ENCODE measurements around the gene APMAP. TPM values are rescaled to one million over a fixed set of nuclear protein-coding genes. Genes with fewer than 3 reads are reported as not detected.
A peak's percentile ranks its signal among the peaks of the same experiment; 100 is the strongest.

APMAP gene
- polyA plus RNA-seq, 1 of the 3 experiments (the other 2 are of a cell fraction), result 107 TPM

GRCh38 chr20:24917797-24918578 is 74.6 kb downstream of the APMAP start:
- Histone ChIP-seq H3K27ac (ENCODE audit: low read depth in 2 of 2, low read length in 1 of 2) (no peak overlapping the region), H3K4me1 (ENCODE audit: control insufficient read depth in 1 of 2, insufficient read depth in 2 of 2, low read depth in 1 of 2, low read length in 1 of 2) (no peaks in the 10 kb centered on the region), H3K27me3 (ENCODE audit: insufficient read depth) (no peaks in the 10 kb centered on the region), H3K79me2 (ENCODE audit: insufficient read depth) (no peaks in the 10 kb centered on the region), H3K36me3 (replicated peaks in 1 of 2; ENCODE audit: control insufficient read depth in 1 of 2, insufficient read depth in 2 of 2, low read length in 1 of 2) (no peaks in the 10 kb centered on the region), H3F3A (replicated peaks; ENCODE audit: insufficient read depth) (no peaks in the 10 kb centered on the region), H3K9me2 (no peaks in the 10 kb centered on the region), H2AFZ (ENCODE audit: low read depth) (peak overlapping the region; percentile 53), H3K9ac (no peak overlapping the region), H3K4me3 (ENCODE audit: low read depth in 2 of 2, low read length in 1 of 2) (no peak overlapping the region; a peak in 1 of 4 replicates), H4K20me1 (ENCODE audit: insufficient read depth) (no peaks in the 10 kb centered on the region), H3K9me3 (no peaks in the 10 kb centered on the region), H3K4me2 (no peak overlapping the region)
- WGBS (ENCODE audit: low lambda C conversion rate), result 36% methylated on average over 22 of the region's 34 CpGs
- TF ChIP-seq RAD21 (IDR thresholded peaks at IDR 0.05; ENCODE audit: low read length) (peak; percentile 92), GABPA (IDR thresholded peaks at IDR 0.05; ENCODE audit: low read depth) (no peak), REST (IDR thresholded peaks at IDR 0.05; ENCODE audit: low read depth, low read length) (no peak), SIN3A (IDR thresholded peaks at IDR 0.05; ENCODE audit: borderline replicate concordance, low read depth, low read length) (no peak), SMC3 (IDR thresholded peaks at IDR 0.05; ENCODE audit: low read depth, low read length) (peak; percentile 79), GATA2 (CRISPR knock-in tag; IDR thresholded peaks at IDR 0.05) (no peak)
- TF ChIP-seq, protein P1, sequence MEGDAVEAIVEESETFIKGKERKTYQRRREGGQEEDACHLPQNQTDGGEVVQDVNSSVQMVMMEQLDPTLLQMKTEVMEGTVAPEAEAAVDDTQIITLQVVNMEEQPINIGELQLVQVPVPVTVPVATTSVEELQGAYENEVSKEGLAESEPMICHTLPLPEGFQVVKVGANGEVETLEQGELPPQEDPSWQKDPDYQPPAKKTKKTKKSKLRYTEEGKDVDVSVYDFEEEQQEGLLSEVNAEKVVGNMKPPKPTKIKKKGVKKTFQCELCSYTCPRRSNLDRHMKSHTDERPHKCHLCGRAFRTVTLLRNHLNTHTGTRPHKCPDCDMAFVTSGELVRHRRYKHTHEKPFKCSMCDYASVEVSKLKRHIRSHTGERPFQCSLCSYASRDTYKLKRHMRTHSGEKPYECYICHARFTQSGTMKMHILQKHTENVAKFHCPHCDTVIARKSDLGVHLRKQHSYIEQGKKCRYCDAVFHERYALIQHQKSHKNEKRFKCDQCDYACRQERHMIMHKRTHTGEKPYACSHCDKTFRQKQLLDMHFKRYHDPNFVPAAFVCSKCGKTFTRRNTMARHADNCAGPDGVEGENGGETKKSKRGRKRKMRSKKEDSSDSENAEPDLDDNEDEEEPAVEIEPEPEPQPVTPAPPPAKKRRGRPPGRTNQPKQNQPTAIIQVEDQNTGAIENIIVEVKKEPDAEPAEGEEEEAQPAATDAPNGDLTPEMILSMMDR (IDR thresholded peaks at IDR 0.05), result peak; percentile 87
- ChIA-PET POLR2A (no interaction called here), CTCF (interaction anchor here (0.6 to 3.5 kb wide), 38 partner anchors 9 to 980 kb away, joined by 3 to 43 read pairs (median 3); no protein-coding TSS in a partner anchor)
- peak; percentile 85 for DNase-seq

GRCh38 chr20:24917056-24917455 is 75.5 kb downstream of the APMAP start:
- Histone ChIP-seq H4K20me1 (ENCODE audit: insufficient read depth) (no peaks in the 10 kb centered on the region), H3K9ac (no peak overlapping the region), H3K4me2 (no peak overlapping the region), H3F3A (replicated peaks; ENCODE audit: insufficient read depth) (no peaks in the 10 kb centered on the region), H3K4me1 (ENCODE audit: control insufficient read depth in 1 of 2, insufficient read depth in 2 of 2, low read depth in 1 of 2, low read length in 1 of 2) (no peaks in the 10 kb centered on the region), H3K4me3 (ENCODE audit: low read depth in 2 of 2, low read length in 1 of 2) (no peak overlapping the region), H3K27ac (ENCODE audit: low read depth in 2 of 2, low read length in 1 of 2) (no peak overlapping the region), H3K9me3 (no peaks in the 10 kb centered on the region), H3K27me3 (ENCODE audit: insufficient read depth) (no peaks in the 10 kb centered on the region), H3K36me3 (replicated peaks in 1 of 2; ENCODE audit: control insufficient read depth in 1 of 2, insufficient read depth in 2 of 2, low read length in 1 of 2) (no peaks in the 10 kb centered on the region), H3K9me2 (no peaks in the 10 kb centered on the region), H2AFZ (ENCODE audit: low read depth) (no peak overlapping the region), H3K79me2 (ENCODE audit: insufficient read depth) (no peaks in the 10 kb centered on the region)
- POLR2A ChIA-PET, result no interaction called here
- TF ChIP-seq RFX5 (IDR thresholded peaks at IDR 0.05; ENCODE audit: low read length) (no peak), EP300 (IDR thresholded peaks at IDR 0.05; ENCODE audit: borderline replicate concordance in 1 of 2, low read depth in 1 of 2, low read length in 1 of 2) (no peak), SIN3A (IDR thresholded peaks at IDR 0.05; ENCODE audit: borderline replicate concordance, low read depth, low read length) (no peak), CHD2 (IDR thresholded peaks at IDR 0.05; ENCODE audit: low read length, partially characterized antibody) (no peak), GABPA (IDR thresholded peaks at IDR 0.05; ENCODE audit: low read depth) (no peak), RAD21 (IDR thresholded peaks at IDR 0.05; ENCODE audit: low read length) (no peak)
- WGBS (ENCODE audit: low lambda C conversion rate), result 73% methylated on average over 4 of the region's 7 CpGs
- CTCF ChIA-PET, result interaction anchor here (0.6 to 3.7 kb wide), 6 partner anchors 13 to 979 kb away, joined by 3 to 43 read pairs (median 11); no protein-coding TSS in a partner anchor
- no peak for DNase-seq
